G401 (cell line): ENCODE data around the gene PABPN1L. TPM values are rescaled to one million over a fixed set of nuclear protein-coding genes. Genes with fewer than 3 reads are reported as not detected.

Source experiments
- DNase-seq: peaks from one replicate; pipeline ENCODE4 v3.0.0-alpha.2; 2015; ENCODE audit warnings: low spot score
- in situ Hi-C: cut with HindIII; loops from 2 replicates; pipeline ENCODE4 v1.10.0; 2016; ENCODE audit warnings: low sequenced_read_pairs, mixed read lengths
- total RNA-seq: library from RNA; depleted of rRNA; stranded (reverse); fragments of >200 nt; shearing (Covaris generic); gene quantifications from 2 replicates; pipeline ENCODE4 v1.2.3, GENCODE V29; 2014; rRNA removed

PABPN1L gene, protein sequence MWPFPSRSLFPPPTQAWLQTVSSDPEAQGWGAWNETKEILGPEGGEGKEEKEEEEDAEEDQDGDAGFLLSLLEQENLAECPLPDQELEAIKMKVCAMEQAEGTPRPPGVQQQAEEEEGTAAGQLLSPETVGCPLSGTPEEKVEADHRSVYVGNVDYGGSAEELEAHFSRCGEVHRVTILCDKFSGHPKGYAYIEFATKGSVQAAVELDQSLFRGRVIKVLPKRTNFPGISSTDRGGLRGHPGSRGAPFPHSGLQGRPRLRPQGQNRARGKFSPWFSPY
- total RNA-seq: not detected in 2 replicates

DNA sequence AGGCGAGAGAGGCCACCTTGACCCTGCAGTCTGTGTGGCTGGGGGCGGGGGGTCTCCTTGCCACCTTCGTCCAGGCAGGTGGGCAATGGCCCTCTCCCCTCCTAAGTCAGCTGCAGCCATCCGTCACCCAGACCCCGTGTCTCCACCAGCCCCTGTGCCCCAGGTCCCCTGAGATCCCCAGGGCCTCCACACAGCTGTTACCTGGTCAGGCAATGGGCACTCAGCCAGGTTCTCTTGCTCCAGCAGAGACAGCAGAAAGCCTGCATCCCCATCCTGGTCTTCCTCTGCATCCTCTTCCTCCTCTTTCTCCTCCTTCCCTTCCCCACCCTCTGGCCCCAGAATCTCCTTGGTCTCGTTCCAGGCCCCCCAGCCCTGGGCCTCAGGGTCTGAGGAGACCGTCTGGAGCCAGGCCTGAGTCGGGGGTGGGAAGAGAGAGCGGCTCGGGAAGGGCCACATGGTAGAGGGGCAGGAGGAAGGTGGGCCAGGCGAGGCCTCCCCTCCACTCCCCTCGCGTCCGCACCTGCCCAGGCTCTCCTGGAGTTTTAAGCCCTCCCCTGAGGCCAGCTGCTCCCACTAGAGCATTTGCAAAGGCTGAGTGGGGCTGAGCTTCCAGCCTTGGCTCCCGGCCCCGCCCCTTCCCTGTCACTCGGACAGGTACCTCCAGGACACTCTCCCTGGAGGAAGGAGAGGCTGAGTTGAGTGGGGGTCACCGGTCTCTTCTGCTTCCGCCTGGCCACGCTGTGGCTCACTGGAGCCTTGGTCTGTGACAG is at the start of gene PABPN1L:
Gene PABPN1L, minus strand, starts transcription at position 510 of the 770 bp plus-strand sequence. Its CDS starts 54 bp downstream, at position 456.
- peak; percentile 17 for DNase-seq
- in situ Hi-C loops: no loop called here

DNA sequence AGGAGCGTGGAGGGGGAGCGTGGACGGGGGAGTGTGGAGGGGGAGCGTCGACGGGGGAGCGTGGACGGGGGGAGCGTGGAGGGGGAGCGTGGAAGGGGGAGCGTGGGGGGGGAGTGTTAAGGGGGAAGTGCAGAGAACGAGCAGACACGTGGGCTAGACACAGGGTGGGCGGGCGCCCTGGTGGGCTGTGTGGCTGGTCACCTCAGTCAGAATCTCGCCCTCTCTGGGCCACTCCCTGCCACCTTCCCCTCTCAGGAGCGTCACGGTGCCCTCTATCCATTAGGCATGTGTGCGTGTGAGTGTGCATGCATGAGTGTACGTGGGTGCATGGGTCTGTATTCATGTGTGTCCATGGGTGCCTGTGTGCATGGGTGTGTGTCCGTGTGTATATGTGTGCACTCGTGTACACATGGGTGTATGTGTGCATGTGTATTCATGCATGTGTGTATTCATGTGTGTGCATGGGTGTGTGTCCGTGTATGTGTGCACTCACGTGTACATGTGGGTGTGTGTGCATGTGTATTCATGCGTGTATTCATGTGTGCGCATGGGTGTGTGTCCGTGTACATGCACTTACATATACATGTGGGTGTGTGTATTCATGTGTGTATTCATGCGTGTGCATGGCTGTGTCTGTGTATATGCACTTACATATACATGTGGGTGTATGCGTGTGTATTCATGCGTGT is 49.3 kb upstream of the PABPN1L start:
- in situ Hi-C loops: no loop called here
- DNase-seq: no peak

DNA sequence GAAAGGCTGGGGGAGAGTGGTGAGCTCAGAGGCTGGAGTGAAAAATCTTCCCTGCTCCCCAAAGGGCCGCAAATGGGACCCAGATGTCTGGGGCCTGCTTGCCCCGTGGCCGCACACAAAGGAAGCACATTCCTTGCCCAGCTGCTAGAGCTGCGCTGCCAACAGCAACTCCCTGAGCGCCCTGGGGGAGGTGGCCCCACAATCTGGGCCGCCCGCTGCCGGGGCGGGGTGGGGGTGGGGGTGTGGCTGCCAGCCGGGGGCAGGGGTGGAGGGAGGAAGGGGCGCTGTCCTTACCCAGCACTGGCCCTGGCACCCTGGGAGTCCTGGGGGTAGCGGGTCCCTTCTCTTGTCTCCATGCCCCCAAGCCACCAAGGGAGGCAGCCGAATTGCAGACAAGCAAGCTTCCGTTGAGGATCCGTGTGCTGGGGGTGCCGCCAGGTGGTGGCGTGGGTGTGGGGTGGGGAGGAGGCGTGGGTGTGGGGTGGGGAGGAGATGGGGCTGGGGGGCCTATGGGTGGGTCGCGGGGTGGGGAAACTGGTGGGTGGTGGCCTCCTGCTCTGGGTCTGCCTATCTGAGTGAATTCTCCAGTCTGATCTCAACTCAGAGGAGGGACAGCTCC is 48.4 kb upstream of the PABPN1L start:
- in situ Hi-C loops: no loop called here
- DNase-seq: no peak

DNA sequence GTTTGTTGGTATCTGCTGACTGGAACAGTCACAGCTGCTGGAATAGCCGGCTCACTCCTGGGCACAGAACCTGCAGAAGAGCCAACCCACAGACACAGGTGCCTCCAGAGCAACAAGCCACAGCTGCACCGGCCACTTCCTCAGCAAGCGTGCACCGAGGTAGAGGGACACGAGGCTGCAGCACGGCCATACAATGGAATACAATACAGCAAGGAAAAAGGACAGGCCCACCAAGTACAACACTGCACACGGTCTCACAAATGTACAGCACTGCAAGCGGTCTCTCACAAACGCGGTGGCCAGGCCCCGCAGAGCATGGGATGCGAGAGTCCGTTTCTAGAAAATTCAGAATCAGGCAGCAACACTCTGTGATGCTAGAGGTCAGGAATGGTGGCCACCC is 47.4 kb upstream of the PABPN1L start:
- in situ Hi-C loops: no loop called here
- DNase-seq: no peak

DNA sequence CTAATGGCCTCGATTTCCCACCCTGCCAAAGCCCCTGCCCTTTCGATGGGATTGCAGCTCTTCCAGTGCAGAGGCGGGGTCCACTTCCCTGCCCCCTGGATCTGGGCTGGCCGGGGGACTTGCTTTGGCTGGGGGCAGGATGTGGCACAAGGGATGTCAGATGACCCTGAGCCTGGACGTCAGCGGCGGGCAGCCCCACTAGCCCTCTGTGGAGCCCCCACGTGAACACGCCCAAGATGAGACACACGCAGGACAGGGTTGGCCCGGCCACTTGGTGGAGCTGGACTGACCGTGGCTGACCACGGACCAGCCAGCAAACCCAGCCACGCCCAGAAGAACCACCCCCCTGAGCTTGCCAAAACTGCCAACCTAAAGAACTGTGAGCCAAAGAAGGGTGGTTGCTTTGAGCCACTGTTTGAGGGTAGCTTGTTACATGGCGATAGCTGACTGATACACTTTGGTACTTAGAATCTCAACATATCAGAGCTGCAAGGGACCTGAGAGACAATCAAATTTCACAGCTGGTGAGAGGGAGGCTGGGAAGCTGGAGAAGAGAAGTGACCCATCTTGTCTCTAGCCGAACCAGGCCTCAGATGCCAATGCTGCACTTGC is 46.6 kb upstream of the PABPN1L start:
- no peak for DNase-seq
- in situ Hi-C loops: no loop called here

DNA sequence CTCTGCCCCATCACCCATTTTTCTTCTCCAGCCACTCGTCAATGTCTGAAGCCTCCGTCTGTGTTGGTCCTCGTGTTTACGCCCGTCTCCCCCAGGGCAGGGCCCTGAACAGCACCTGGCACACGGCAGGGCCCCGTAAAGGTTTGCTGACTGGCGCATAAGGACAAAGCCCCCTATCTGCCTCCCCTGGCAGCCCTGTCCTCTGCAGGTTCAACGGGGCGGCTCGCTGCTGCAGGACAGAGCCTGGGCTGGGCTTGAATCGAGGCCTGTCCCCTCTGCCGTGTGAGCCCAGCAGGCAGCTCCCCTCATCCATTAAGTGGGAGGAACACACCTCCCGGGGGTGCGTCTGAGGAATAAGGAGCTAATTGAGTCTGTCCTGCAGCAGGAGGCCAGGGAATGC is 46.1 kb upstream of the PABPN1L start:
- DNase-seq: no peak
- in situ Hi-C loops: no loop called here

DNA sequence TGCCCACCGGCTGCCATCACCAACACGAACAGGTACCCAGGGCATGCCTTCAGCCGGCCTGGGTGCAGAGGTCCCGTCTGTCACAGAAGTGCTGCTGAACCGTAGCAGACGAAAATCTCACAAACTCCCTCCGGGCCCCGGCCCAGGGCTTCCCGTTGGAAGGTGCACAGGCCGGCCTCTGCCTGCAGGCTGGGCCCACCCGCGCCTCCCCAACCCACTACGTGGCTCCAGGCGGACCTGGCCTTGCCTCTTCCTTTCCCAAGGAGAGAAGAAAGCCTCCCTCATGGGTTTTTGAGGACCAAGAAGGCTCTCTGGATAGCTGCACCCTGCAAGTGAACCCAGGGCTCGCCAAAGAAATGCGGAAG is 45.5 kb upstream of the PABPN1L start:
- in situ Hi-C loops: no loop called here
- no peak for DNase-seq

DNA sequence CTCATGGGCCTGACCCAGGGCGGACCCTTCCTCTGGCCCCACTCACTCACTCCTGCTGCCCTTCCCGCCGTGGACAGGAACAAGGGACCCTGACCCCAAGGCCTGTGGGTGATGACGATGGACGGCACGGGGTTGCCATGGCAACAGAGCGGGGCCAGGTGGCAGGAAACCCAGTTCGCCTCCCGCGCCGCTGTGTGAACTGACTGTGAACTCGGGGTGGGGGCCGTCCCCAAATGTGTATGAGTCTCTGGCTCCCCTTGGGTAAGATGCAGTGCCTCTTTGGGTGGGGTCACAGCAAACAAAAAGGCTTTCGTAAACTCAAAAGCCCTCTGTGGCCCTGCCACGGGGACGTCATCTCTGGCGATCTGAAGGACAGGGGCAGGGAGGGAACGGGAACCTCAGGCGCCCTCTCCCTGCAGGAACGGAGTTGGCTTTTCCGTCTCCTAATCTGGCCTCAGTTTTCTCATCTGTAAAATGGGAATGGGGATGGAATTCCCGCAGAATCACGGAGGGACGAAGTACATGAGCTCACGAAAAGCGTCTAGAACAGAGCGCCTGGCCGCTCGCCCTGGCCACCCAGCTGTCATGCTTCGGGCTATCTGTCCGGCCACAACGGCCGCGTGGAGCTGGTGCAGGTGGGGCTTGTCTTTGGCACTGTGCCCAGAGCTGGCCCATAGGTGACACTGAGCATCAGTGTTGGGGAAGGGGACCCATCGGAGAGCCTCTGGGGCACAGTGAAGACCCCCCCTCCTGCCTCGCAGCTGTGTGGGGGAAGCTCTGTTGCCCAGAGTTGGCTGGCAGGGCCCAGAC is 44.9 kb upstream of the PABPN1L start:
- peak; percentile 53 for DNase-seq
- in situ Hi-C loops: no loop called here

DNA sequence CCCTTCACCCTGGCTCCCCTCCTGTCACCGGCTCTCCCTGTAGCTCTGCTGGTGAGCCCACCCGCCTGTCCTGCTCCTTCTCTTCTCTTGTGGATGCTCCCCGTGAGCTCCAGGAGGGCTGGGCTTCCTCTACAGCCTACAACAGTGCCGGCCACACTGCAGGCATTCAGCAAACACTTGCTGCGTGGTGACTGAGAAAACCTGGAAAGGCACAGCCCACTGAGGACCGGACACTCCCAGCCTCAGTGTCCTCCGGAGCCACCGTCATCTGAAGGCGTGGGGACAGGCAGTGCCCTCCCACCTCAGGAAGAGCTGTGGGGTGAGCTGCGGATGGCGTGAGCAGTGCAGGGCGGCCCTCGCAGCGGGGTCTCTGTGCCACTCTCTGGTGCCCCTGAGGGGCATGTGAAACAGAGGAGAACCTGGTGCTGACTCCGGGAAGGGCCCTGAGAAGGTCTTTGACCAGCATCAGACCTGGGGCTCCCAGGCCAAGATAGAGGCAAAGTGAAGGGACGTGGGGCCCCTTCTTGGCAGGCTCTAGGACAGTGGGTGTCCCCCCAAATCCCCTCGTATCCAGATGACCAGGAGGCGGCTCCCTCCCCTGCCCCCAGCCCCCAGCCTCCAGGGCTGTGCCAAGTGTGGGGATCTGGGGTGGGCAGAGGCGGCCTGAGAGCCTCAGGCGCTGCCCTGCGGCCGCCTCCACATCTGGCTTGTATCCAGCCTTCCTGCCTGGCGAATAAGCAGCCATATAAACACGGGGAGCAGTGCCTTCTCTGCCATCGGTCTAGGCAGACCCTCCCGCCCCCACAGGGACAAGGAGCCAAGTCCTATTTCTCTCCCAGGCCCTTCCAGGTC is 44.0 kb upstream of the PABPN1L start:
- DNase-seq: peak; percentile 54
- in situ Hi-C loops: no loop called here

DNA sequence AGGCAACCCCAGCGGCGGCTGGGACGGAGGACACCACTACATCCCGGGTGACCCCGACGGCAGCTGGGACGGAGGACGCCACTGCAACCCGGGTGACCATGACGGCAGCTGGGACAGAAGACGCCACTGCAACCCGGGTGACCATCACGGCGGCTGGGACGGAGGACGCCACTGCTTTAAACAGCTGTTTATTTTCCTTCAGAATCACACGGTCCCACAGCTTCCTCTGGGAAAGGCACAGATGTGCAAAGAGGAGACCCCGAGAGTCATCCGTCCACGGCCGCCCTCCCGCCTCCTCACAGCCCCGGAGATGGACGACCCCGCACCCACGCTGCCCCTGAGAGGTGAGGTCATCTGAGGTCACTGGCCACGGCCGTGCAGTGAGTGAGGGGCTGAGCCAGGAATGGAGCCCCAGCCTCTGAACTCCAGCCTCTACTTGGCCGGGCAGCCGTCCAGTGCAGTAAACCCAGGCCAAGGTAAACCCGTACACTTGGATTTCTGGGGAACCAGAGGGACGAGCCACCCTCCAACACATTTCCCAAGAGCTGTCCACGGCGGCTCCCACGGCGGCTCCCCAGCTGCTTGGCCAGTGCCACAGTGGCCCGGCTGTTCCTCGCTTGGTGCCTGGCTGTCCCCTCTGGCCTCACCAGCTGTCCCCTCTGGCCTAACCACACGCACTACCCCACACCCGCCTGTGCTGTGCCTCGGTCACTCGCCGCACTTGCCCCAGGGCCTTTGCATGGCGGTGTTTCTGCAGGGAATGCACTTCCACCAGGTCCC is 43.2 kb upstream of the PABPN1L start:
- no peak for DNase-seq
- in situ Hi-C loops: no loop called here

DNA sequence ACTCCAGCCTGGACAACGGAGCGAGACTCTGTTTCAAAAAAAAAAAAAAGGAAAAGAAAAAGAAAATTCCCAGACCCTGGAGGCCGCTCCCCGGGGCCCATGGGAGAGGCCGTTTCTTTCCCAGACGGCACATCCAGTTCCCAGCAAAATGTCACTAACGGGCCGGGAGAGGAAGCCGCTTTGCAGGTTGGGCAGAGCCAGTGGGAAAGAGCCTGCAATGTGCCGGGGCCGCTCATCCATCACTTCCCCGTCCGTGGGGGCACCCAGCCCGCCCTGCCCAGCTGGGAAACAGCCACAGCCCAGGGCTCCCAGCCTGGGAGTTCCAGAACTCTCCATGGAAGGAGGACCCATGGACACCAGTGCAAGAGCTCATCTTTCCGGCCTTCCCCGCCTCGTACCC is 41.8 kb upstream of the PABPN1L start:
- in situ Hi-C loops: no loop called here
- DNase-seq: no peak

DNA sequence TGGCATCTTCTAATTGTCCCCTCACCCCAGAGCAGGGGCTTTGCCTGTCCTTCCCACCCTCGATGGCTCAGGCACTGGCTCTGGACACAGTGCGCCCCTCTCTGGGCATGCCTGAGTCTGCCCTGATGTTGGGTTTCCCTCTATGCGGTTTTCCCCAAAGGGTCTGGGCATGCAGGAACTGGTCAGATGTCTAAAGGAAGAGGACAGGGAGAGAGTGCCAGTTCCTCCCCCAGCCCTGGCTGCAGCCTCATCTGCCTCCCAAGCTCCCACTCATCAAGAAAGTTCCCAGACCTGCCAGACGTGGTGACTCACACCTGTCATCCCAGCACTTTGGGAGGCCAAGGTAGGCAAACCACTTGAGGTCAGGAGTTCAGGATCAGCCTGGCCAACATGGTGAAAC is 41.3 kb upstream of the PABPN1L start:
- in situ Hi-C loops: no loop called here
- DNase-seq: no peak

DNA sequence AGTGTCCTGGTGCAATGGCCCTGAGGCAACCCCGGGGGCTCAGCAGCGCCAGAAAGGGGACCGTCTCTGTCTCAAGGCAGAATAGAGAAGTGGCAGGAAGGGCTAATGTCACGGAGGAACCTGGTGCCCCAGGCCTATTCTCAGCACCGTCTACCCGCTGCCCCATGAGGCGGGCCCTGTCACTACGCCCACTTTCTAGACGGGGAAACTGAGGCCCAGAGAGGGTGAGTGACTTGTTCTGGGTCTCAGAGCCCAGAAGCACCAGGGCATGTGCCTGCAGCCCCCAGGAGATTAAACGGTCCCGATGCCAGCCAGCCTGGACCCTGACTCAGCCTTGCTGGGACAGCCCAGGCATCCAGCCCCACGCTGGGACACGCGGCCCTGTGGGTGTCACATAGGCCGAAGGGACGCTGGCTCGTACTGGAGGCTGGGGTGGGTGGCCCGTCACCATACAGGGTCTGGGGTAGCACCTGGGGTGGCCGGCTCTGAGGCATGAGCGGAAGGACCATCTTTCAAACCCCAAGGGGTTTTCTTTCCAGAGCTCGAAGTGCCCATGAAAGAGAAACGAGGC is 40.2 kb upstream of the PABPN1L start:
- in situ Hi-C loops: no loop called here
- no peak for DNase-seq

DNA sequence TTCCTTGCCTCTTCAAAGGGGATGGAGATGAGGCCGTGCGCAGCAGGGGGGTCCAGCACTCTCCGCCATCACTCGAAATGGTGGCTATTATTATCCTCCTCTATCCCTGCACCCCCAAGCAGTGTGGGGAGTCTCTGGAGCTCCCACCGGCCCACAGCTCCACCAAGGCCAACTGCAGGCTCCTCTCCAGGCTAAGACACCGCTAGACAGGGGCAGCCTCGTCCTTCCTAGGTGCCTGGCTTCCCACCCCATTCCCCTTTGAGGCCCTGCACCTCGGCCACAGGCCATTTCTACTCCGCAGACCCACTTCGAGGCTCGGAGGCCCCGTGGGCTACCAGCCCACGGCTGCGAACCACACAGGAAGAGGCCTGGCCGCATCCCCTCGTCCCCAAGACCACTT is 39.6 kb upstream of the PABPN1L start:
- no peak for DNase-seq
- in situ Hi-C loops: no loop called here

DNA sequence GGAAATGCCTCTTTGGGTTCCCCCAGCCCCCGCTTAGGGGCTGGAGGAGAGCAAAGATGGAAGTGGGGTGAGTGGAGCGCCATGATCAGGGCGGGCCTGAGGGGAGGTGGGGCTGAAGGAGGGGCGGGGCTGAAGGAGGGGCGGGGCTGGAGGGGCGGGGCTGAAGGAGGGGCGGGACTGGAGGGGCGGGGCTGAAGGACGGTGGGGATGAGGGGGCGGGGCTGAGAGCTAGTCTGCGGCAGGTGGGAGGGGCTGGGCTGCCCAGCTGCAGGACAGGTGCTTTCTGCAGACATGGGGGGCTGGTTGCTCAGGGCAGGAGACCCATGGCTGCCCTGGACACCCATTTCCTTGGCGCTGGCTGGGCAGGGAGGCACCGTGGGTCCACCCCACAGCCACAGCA is 39.1 kb upstream of the PABPN1L start:
- DNase-seq: no peak
- in situ Hi-C loops: no loop called here

DNA sequence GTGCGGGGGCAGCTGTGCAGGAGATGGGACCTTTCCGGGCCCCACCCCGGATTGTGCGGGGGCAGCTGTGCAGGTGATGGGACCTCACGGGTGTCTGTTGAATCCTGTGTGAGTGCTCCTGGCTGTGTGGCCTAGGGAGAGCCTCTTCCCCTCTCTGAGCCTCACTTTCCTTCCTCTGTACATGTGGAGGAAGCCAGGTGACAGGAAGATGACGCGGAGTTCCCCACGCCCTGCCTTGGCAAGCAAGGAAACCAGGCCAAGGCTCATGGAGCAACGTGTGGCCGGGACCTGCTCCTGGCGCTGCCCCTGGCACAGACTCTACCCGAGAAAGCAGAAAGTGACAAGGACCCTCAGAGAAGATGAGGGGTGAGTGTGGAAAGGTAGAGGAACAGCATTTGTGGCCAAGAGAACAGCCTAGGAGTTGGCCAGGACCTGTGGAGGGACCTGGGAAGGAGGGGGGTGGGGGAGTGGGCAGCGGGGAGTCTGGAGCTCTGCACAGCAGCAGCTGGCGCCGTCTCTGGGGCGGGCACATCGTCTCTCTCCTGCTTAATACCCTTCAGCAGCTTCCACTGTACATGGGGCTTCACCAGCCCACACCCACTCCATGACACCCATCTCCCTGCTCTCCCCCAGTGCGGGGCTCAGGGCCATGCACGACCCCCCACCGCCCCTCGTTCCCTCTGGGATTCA is 38.4 kb upstream of the PABPN1L start:
- in situ Hi-C loops: no loop called here
- peak; percentile 52 for DNase-seq
